ENCODE data around the gene RFNG. TPM values are rescaled to one million over a fixed set of nuclear protein-coding genes. Genes with fewer than 3 reads are reported as not detected.

The RFNG gene
- total and polyA plus RNA-seq, 4 donors: 28.2 to 73.0 (median 31.2) TPM

DNA sequence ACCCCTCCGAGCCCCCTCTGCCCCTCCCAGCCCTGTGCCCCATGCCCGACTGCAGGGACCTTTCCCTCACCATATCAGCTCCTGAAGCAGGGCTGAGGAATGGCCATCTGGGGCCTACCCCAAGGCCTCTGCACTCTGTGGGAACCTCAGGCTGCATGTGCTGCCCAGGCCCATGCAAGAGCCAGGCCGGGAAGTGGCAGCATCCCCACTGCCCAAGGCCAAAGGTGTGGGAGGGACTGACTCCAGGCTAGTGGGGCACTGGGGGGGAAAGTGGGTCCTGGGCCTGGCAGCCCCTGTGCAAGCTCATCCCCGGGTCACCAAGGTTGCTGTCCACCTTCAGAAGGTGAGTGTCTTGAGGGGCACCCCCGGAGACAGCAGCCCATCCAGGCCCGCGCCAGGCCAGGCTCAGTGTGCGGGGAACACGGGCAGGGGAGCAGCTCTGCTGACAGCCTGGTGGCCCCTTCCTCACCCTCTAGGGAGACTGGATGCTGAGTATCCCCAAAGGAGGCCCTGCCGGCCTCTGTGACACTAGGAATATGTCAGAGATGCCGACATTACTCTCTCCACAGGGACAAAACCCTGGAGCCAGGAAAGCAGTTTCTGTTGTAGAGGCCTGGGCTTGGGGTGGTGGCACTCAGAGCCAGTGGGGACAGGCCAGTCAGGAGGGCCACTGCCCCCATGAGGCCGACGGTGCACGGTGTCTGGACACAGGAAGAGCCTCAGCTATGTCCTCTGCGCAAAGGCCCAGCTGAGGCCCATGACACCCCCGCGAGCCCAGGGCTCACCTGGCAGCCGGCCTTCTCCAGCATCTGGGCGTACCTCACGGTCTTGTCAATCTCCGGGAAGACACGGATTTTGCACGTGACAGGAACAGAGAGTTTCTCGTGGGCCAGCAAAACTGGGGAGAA is 10.7 kb upstream of the RFNG start:
- H3K9me3 ChIP-seq (ENCODE audit: control insufficient read depth, low read length): no peaks in the 10 kb centered on the region
- no peak overlapping the region for H3K4me3 ChIP-seq (ENCODE audit: low read length in 2 of 2)
- ATAC-seq (ENCODE audit: low FRiP score): no peak
- H3K27me3 ChIP-seq (ENCODE audit: control insufficient read depth in 1 of 2, insufficient read depth in 2 of 2, low read length in 1 of 2): no peaks in the 10 kb centered on the region
- WGBS, 2 donors: 81 to 86% methylated on average over 23 to 24 of the region's 24 CpGs
- no peak for DNase-seq
- H3K36me3 ChIP-seq (ENCODE audit: control insufficient read depth in 1 of 2, insufficient read depth in 2 of 2, low read length in 1 of 2): peaks cover 0 to 6% of the 10 kb centered on the region in 2 donors
- H3K4me1 ChIP-seq (ENCODE audit: control insufficient read depth in 1 of 2, insufficient read depth in 2 of 2, low read length in 2 of 2): no peaks in the 10 kb centered on the region
- H3K27ac ChIP-seq (ENCODE audit: low read depth in 1 of 2, low read length in 2 of 2): no peak overlapping the region
- intact Hi-C loops (cut with DNase I): no loop called here

DNA sequence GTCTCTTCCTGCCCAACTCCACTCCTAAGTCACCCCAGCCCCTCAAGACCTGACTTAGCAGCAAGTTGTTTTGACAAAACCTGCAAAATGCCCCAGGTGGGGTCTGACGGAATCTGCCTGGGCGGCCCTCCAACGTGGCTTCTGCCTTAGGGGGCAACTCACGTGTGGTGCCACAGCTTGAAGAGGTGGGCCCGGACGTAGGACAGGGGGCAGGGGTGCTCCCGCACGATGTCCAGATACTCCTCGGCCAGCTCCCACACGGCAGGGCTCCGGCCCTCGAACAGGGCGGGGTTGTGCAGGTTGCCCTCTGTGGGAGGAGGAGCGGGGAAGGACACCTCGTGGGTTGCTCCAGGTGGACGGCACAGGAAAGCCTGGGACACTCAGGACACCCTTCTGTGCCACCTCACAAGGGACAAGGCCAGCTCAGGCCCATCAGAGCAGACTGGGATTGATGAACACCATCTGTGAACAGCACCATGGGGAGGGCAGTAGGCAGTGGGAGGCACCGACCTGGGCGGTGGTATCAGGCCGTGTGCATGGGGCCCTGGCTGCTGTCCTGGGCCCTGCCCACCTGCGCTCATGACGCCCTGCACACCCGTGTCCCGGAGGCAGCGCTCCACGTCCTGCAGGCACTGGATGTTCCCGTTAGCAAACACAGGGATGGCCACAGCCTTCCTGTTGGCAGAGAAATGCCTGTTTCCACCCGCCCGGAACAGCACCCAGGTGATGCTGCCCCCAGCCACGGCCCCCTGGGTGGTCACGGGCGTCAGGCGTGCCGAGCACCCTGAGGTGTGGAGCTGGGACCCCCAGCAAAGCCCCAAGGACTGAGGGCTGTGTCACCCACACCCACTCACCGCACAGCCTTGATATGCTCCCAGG is 9.7 kb upstream of the RFNG start:
- Histone ChIP-seq H3K4me3 (ENCODE audit: low read length in 2 of 2) (no peak overlapping the region), H3K9me3 (ENCODE audit: control insufficient read depth, low read length) (no peaks in the 10 kb centered on the region), H3K27me3 (ENCODE audit: control insufficient read depth in 1 of 2, insufficient read depth in 2 of 2, low read length in 1 of 2) (no peaks in the 10 kb centered on the region), H3K4me1 (ENCODE audit: control insufficient read depth in 1 of 2, insufficient read depth in 2 of 2, low read length in 2 of 2) (no peaks in the 10 kb centered on the region), H3K36me3 (ENCODE audit: control insufficient read depth in 1 of 2, insufficient read depth in 2 of 2, low read length in 1 of 2) (peaks cover 0 to 6% of the 10 kb centered on the region in 2 donors), H3K27ac (ENCODE audit: low read depth in 1 of 2, low read length in 2 of 2) (no peak overlapping the region)
- no peak for ATAC-seq (ENCODE audit: low FRiP score)
- 84 to 86% methylated on average over 34 of the region's 34 CpGs for WGBS, 2 donors
- no peak for DNase-seq
- intact Hi-C loops (cut with DNase I): no loop called here

DNA sequence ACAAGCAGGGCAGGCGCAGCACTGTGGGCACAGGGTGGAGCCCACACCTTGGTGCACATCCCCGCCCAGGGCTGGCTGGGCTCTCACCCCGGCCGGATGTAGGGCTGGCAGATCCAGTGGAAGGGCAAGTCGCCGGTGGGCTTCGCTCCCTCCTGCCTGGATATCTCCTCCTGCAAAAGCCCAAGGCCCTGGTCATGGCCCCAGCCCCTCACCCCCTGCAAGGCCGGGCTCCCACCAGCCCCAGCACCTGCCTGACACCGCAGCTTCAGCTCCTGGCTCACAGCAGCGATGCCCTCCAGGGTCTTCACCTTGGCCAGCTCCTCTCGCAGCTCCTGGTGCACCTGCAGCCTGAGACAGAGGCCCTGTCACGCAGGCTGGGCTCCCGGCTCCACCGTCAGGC is 9.0 kb upstream of the RFNG start:
- no peak overlapping the region for H3K27ac ChIP-seq (ENCODE audit: low read depth in 1 of 2, low read length in 2 of 2)
- H3K9me3 ChIP-seq (ENCODE audit: control insufficient read depth, low read length): no peaks in the 10 kb centered on the region
- no peak overlapping the region for H3K4me3 ChIP-seq (ENCODE audit: low read length in 2 of 2)
- DNase-seq (no peak), ATAC-seq (ENCODE audit: low FRiP score) (no peak)
- H3K27me3 ChIP-seq (ENCODE audit: control insufficient read depth in 1 of 2, insufficient read depth in 2 of 2, low read length in 1 of 2): no peaks in the 10 kb centered on the region
- peaks cover 0 to 6% of the 10 kb centered on the region in 2 donors for H3K36me3 ChIP-seq (ENCODE audit: control insufficient read depth in 1 of 2, insufficient read depth in 2 of 2, low read length in 1 of 2)
- 86 to 88% methylated on average over 9 to 14 of the region's 14 CpGs for WGBS, 2 donors
- H3K4me1 ChIP-seq (ENCODE audit: control insufficient read depth in 1 of 2, insufficient read depth in 2 of 2, low read length in 2 of 2): no peaks in the 10 kb centered on the region
- intact Hi-C loops (cut with DNase I): no loop called here

DNA sequence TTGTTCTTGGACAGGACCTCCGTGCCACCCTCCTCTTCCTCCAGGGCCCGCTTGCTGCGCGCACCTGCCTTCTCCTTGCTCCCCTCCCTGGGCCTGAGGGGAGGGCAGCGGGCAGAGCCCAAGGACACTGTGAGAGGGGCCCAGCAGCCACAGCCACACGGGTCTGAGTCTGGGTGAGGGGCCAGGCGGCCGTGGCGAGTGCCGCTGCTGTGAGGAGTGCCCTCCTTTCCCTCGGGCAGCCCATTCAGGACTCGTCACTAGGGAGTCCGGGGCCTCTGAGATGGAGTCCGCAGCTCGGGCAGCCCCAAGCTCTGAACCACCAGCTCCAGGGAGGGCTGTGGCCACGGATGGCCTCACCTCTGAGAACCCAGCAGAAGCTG is 8.4 kb upstream of the RFNG start:
- Histone ChIP-seq H3K27ac (ENCODE audit: low read depth in 1 of 2, low read length in 2 of 2) (no peak overlapping the region), H3K36me3 (ENCODE audit: control insufficient read depth in 1 of 2, insufficient read depth in 2 of 2, low read length in 1 of 2) (peaks cover 0 to 8% of the 10 kb centered on the region in 2 donors), H3K4me1 (ENCODE audit: control insufficient read depth in 1 of 2, insufficient read depth in 2 of 2, low read length in 2 of 2) (no peaks in the 10 kb centered on the region), H3K27me3 (ENCODE audit: control insufficient read depth in 1 of 2, insufficient read depth in 2 of 2, low read length in 1 of 2) (no peaks in the 10 kb centered on the region), H3K4me3 (ENCODE audit: low read length in 2 of 2) (no peak overlapping the region), H3K9me3 (ENCODE audit: control insufficient read depth, low read length) (no peaks in the 10 kb centered on the region)
- DNase-seq (no peak), ATAC-seq (ENCODE audit: low FRiP score) (no peak)
- 81 to 85% methylated on average over 15 to 16 of the region's 16 CpGs for WGBS, 2 donors
- intact Hi-C loops (cut with DNase I): no loop called here

DNA sequence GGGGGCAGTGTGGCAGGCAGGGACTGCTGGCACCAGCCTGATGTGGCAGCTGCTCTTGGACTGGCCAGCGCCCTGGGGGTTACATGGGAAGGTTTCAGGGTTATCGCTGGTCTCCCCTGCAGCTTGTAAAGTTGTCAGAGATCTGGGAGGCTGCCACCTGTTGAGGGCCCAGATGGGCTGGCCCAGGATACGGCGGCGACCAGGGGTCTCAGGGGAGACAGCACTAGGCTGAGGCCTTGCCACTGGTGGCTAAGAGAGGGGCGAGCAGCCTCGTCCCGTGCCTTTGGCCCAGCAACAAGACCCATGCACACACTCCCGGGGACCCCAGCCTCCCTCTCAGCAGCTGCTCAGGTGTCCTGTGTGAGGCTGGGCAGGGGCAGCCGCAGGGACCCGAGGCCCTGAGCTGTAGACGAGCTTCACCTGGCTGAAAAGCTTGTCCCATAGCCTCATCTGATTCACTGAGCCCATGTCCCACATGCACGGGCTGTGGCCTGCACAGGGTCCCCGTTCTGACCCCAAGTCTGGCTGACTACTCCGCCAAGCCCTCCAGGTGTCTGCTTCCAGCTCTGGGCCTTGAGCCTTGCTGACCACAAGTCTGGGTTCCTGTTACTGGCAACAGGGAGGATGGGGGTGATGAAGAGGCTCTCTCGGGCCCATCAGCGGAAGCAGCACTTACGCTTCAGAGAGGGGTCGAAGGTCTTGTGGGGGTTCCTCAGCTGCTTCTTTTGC is 7.8 kb upstream of the RFNG start:
- H3K27ac ChIP-seq (ENCODE audit: low read depth in 1 of 2, low read length in 2 of 2): no peak overlapping the region
- ATAC-seq (ENCODE audit: low FRiP score): no peak
- H3K9me3 ChIP-seq (ENCODE audit: control insufficient read depth, low read length): no peaks in the 10 kb centered on the region
- no peak for DNase-seq
- H3K4me1 ChIP-seq (ENCODE audit: control insufficient read depth in 1 of 2, insufficient read depth in 2 of 2, low read length in 2 of 2): no peaks in the 10 kb centered on the region
- H3K4me3 ChIP-seq (ENCODE audit: low read length in 2 of 2): no peak overlapping the region
- no peaks in the 10 kb centered on the region for H3K27me3 ChIP-seq (ENCODE audit: control insufficient read depth in 1 of 2, insufficient read depth in 2 of 2, low read length in 1 of 2)
- H3K36me3 ChIP-seq (ENCODE audit: control insufficient read depth in 1 of 2, insufficient read depth in 2 of 2, low read length in 1 of 2): peaks cover 0 to 8% of the 10 kb centered on the region in 2 donors
- WGBS, 2 donors: 69 to 72% methylated on average over 19 of the region's 19 CpGs
- intact Hi-C loops (cut with DNase I): no loop called here

DNA sequence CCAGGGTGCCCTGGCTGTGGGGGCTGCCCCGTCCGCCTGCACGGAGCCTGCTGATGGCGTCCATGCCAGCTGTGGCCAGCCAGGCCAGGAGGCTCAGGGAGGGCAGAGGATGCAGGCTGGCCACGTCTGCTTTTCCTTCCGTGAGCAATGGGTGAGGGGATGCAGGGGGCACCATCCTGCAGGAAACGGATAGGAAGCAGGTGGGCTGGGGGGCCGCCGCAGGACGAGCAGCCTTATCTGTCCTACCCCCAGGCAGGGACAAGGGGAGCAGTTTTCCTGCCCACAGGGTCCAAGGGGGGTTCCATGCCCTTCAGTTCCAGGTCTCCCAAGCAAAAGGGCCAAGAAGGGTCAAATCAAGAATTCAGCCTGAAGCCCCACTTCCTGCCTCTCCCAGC is 7.2 kb upstream of the RFNG start:
- Histone ChIP-seq H3K27ac (ENCODE audit: low read depth in 1 of 2, low read length in 2 of 2) (no peak overlapping the region), H3K27me3 (ENCODE audit: control insufficient read depth in 1 of 2, insufficient read depth in 2 of 2, low read length in 1 of 2) (no peaks in the 10 kb centered on the region), H3K4me3 (ENCODE audit: low read length in 2 of 2) (no peak overlapping the region), H3K9me3 (ENCODE audit: control insufficient read depth, low read length) (no peaks in the 10 kb centered on the region), H3K4me1 (ENCODE audit: control insufficient read depth in 1 of 2, insufficient read depth in 2 of 2, low read length in 2 of 2) (no peaks in the 10 kb centered on the region), H3K36me3 (ENCODE audit: control insufficient read depth in 1 of 2, insufficient read depth in 2 of 2, low read length in 1 of 2) (peaks cover 0 to 8% of the 10 kb centered on the region in 2 donors)
- ATAC-seq (ENCODE audit: low FRiP score) (no peak), DNase-seq (no peak)
- intact Hi-C loops (cut with DNase I): no loop called here
- 68 to 69% methylated on average over 10 of the region's 10 CpGs for WGBS, 2 donors

DNA sequence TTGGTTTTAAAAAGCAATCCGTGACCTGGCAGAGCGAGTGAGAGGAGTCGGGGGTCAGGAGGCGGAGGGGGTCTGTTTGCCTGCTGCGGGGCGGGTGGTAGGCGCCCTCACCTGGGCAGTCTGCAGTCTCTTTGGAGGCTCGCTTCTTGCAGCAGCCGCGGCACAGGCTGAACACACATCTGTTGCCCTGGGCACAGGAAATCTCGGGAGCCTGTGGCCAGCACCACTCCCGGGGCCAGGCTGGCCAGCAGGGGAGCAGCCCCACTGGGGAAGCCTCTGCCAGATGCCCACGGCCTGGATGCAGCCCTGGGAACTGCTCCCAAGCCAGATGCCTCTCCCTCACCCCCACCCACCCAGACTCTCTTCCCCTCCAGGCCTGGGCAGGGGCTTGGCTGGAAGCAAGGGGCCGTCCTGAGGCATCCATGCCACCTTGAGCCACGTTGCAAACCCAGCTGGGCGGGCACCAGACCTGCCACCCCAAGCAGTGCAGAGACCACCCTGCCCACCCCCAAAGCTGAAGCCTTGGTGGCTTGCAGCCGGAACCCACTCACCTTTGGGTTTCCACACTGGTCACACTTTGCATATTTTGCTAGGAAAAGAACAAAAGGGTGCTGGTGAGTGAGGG is 6.7 kb upstream of the RFNG start:
- Histone ChIP-seq H3K27me3 (ENCODE audit: control insufficient read depth in 1 of 2, insufficient read depth in 2 of 2, low read length in 1 of 2) (no peaks in the 10 kb centered on the region), H3K4me3 (ENCODE audit: low read length in 2 of 2) (no peak overlapping the region), H3K9me3 (ENCODE audit: control insufficient read depth, low read length) (no peaks in the 10 kb centered on the region), H3K4me1 (ENCODE audit: control insufficient read depth in 1 of 2, insufficient read depth in 2 of 2, low read length in 2 of 2) (no peaks in the 10 kb centered on the region), H3K36me3 (ENCODE audit: control insufficient read depth in 1 of 2, insufficient read depth in 2 of 2, low read length in 1 of 2) (peaks cover 0 to 8% of the 10 kb centered on the region in 2 donors), H3K27ac (ENCODE audit: low read depth in 1 of 2, low read length in 2 of 2) (no peak overlapping the region)
- DNase-seq (no peak), ATAC-seq (ENCODE audit: low FRiP score) (no peak)
- 68 to 74% methylated on average over 16 to 17 of the region's 17 CpGs for WGBS, 2 donors
- intact Hi-C loops (cut with DNase I): no loop called here
